ENCODE measurements around the gene NDNF.

GRCh38 chr4:121079376-121079775, 7.0 kb upstream of the NDNF start:
- TF ChIP-seq CTCF (conservative IDR thresholded peaks at IDR 0.05; ENCODE audit: low read length) (no peak), EZH2phosphoT487 (IDR thresholded peaks at IDR 0.05; ENCODE audit: borderline replicate concordance) (no peak)

All from Loucy (cell line).